Mammary epithelial cell (primary cell): Measurements from ENCODE around the gene LILRB5.
"Not testable (repeated sequence)": the region's sequence is repeated elsewhere in the genome, so short reads cannot be mapped to it uniquely, and the experiment has no call there.

Experiments
- CTCF ChIP-seq, 2 donors: IDR thresholded peaks in 1 of 2; conservative IDR thresholded peaks in 1 of 2; 2 replicates each; pipeline ENCODE4 v1.5.1; 2011 to 2012; ENCODE audit warnings: inconsistent platforms in 2 of 2, low read length in 2 of 2, mild to moderate bottlenecking in 2 of 2, control low read depth in 1 of 2, low read depth in 1 of 2; ENCODE audit not compliant: insufficient read depth in 1 of 2; ENCODE audit errors: extremely low read depth in 1 of 2
- EZH2 ChIP-seq: IDR thresholded peaks from 2 replicates; pipeline ENCODE4 v1.6.1; 2012; ENCODE audit warnings: low read length, inconsistent platforms, borderline replicate concordance

GRCh38 chr19:54280441-54280840, 23.4 kb upstream of the LILRB5 start:
- TF ChIP-seq CTCF (conservative IDR thresholded peaks at IDR 0.05 in 1 of 2, IDR thresholded peaks at IDR 0.05 in 1 of 2; ENCODE audit: extremely low read depth in 1 of 2, insufficient read depth in 1 of 2, low read depth in 1 of 2, low read length in 2 of 2); EZH2: not testable (repeated sequence)
